Right cardiac atrium (tissue), 5 donors: ENCODE results near the gene WDR88. TPM values are rescaled to one million over a fixed set of nuclear protein-coding genes. Genes with fewer than 3 reads are reported as not detected.
"Not testable (repeated sequence)": the region's sequence is repeated elsewhere in the genome, so short reads cannot be mapped to it uniquely, and the experiment has no call there.

Experiments used
- ATAC-seq, 2 donors: fragments of 200-7000 bp; cut with Tn5 transposase; one replicate each; pipeline versions ENCODE4 v1.8.0 to v1.9.1; 2020; ENCODE audit warnings: moderate library complexity in 2 of 2, mild to moderate bottlenecking in 1 of 2
- DNase-seq, 3 donors: peaks; one replicate each; pipeline ENCODE4 v3.0.0-alpha.2; 2020
- H3K27ac ChIP-seq: one replicate; pipeline ENCODE4 v1.5.1; 2013; ENCODE audit warnings: mild to moderate bottlenecking, low read length, control low read depth, moderate library complexity
- H3K27me3 ChIP-seq: one replicate; pipeline ENCODE4 v1.6.1; 2013; ENCODE audit not compliant: control insufficient read depth, insufficient read depth
- H3K4me1 ChIP-seq: one replicate; pipeline ENCODE4 v1.6.1; 2013; ENCODE audit warnings: low read length; ENCODE audit not compliant: control insufficient read depth, insufficient read depth
- H3K4me3 ChIP-seq: one replicate; pipeline ENCODE4 v1.5.1; 2013; ENCODE audit warnings: low read length, control low read depth
- H3K9me3 ChIP-seq: one replicate; pipeline ENCODE4 v1.6.1; 2013; ENCODE audit warnings: low read length; ENCODE audit not compliant: control insufficient read depth
- WGBS: extraction: QIAGEN DNeasy Blood & Tissue Kit; methylation state at CpG from one replicate; pipeline ENCODE4 v1.1.7; 2013; 5-methylcytosine and 5-hydroxymethylcytosine counted together
- intact Hi-C, 4 donors: fragments of 100-400 bp; cut with DNase I; formaldehyde crosslinking; loops; one replicate each; pipeline versions ENCODE4 v1.11.0 to v1.14.0; 2022 to 2023
- polyA plus RNA-seq: library from polyadenylated mRNA; stranded (reverse); fragments of 200-250 nt; gene quantifications from one replicate; pipeline ENCODE4 v1.2.3, GENCODE V29; 2013
- total RNA-seq, 4 donors: library from RNA; stranded (reverse); fragmentation: NEBNext Ultra II Directional; extraction: Animal tissue kit (Norgen Biotek cat#: 25700); gene quantifications; one replicate each; pipeline ENCODE4 v1.2.1, GENCODE V29; 2021
- donor health status: healthy with polysubstance abuse.
- donor health status: DM: no; HTN: yes; CAD: no.
- donor health status: DM: no; HTN: no; CAD: no.
- donor health status: DM: no; HTN: yes; CAD: no; lungs with severe emphysema.
- donor health status: DM: yes; HTN: yes; CAD: no.

Gene WDR88
- total and polyA plus RNA-seq, 5 donors = not detected

GRCh38 chr19:33214596-33214995 is 82.7 kb downstream of the WDR88 start:
- H3K4me1 ChIP-seq = no peaks in the 10 kb centered on the region
- no peak overlapping the region for H3K27ac ChIP-seq
- 50% methylated on average over 6 of the region's 6 CpGs for WGBS
- no peak overlapping the region for H3K4me3 ChIP-seq
- ATAC-seq (no peak), DNase-seq (peak in 1 of 3 donors; percentile 4)
- H3K27me3 ChIP-seq = no peaks in the 10 kb centered on the region
- no peaks in the 10 kb centered on the region for H3K9me3 ChIP-seq
- intact Hi-C loops = no loop called here

DNA sequence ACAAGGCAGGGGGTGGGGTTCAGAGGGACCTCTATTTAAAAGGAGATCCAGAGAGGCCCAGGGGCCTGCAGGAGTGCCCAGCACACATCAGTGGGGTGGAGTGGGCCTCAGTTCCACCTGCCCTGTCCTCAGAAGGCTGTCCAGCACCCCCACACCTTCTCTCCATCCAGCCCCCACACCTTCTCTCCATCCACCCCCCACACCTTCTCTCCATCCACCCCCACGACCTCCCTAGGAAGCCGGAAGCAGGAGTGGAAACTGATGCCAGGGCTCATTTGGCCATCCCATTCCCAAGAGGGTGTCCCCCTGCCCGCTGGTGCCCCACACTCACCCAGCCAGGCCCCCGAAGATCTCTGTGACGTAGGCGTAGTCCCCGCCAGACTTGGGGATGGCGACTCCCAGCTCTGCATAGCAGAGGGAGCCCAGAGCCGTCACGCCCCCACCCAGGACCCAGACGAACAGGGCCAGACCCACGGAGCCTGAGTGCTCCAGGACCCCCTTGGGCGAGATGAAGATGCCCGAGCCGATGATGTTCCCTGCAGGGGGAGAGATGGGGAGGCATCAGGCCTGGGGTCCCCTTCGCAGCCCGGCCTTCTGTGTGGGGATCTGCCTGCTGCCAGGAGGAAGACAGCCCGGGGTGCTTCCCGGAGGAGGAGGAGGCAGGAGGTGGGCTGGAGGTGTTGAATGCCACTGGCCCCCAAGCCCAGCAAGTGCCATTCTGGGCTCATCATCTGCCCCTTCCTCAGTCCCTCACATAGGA is 83.7 kb downstream of the WDR88 start:
- intact Hi-C loops = no loop called here
- peak in 2 of 3 donors; percentile 28 to 55 for DNase-seq
- Histone ChIP-seq H3K27me3 (no peaks in the 10 kb centered on the region), H3K27ac (no peak overlapping the region), H3K9me3 (no peaks in the 10 kb centered on the region), H3K4me3 (no peak overlapping the region), H3K4me1 (no peaks in the 10 kb centered on the region)
- no peak for ATAC-seq
- 87% methylated on average over 19 of the region's 19 CpGs for WGBS

GRCh38 chr19:33216198-33216830 is 84.4 kb downstream of the WDR88 start:
- H3K27ac ChIP-seq = no peak overlapping the region
- no peak for ATAC-seq
- intact Hi-C loops = no loop called here
- H3K4me1 ChIP-seq = no peaks in the 10 kb centered on the region
- no peak overlapping the region for H3K4me3 ChIP-seq
- WGBS = 66% methylated on average over 12 of the region's 12 CpGs
- no peaks in the 10 kb centered on the region for H3K27me3 ChIP-seq
- peak in 2 of 3 donors; percentile 34 to 36 for DNase-seq
- H3K9me3 ChIP-seq = no peaks in the 10 kb centered on the region

DNA sequence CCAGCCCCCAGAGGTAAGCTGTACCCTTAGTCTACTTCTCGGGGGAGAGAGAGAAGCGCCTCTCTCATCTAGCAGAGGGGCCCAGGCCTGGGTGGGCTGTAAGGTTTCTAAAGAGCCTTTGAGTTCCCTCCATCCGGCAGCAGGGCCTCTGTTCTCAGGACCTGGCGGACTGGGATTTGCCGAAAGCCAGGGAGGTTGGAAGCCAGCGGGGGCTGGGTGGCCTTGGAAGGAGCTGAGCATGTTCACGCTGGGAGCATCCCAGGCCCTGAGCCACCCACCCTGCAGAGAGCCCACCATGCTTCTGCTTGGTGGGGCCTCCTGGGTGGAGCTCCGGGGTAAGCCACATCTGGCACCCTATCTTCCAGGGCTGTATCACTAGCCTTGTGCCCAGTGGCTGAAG is 86.0 kb downstream of the WDR88 start:
- intact Hi-C loops = no loop called here
- Histone ChIP-seq H3K4me1 (no peaks in the 10 kb centered on the region), H3K27ac (no peak overlapping the region), H3K9me3 (no peaks in the 10 kb centered on the region), H3K27me3 (no peaks in the 10 kb centered on the region), H3K4me3 (no peak overlapping the region)
- DNase-seq = peak in 1 of 3 donors; percentile 55
- WGBS = 80% methylated on average over 8 of the region's 8 CpGs
- no peak for ATAC-seq

GRCh38 chr19:33219261-33219815 is 87.4 kb downstream of the WDR88 start:
- intact Hi-C loops = no loop called here
- 54% methylated on average over 12 of the region's 12 CpGs for WGBS
- ATAC-seq = no peak
- Histone ChIP-seq H3K9me3 (no peaks in the 10 kb centered on the region), H3K4me3 (no peak overlapping the region), H3K27ac (no peak overlapping the region), H3K4me1 (no peaks in the 10 kb centered on the region), H3K27me3 (no peaks in the 10 kb centered on the region)
- peak in 2 of 3 donors; percentile 28 to 51 for DNase-seq

DNA sequence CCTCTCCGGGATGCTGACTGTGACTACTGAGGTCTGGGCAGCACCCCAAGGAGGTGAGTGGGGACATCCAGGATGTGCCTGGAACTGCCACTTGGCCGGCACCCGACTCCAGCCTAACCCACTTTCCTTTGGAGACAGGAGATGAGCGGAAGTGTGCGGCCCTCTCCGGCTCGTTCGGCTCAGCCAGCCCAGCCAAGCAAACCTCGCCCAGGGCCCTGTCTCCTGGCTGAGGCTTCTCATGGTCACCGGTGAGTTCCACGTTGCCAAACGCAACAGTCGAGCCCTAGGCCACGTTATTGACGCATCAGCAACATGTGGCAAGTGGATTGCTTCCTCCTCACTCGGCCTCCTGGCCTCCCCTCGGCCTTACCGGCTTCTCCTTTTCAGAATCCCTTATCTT is 88.2 kb downstream of the WDR88 start:
- Histone ChIP-seq H3K4me3 (no peak overlapping the region), H3K27ac (no peak overlapping the region), H3K9me3 (no peaks in the 10 kb centered on the region), H3K4me1 (no peaks in the 10 kb centered on the region), H3K27me3 (no peaks in the 10 kb centered on the region)
- WGBS = 86% methylated on average over 18 of the region's 18 CpGs
- DNase-seq (peak in 2 of 3 donors; percentile 16 to 19), ATAC-seq (no peak)
- intact Hi-C loops = no loop called here

GRCh38 chr19:33220735-33221134 is 88.8 kb downstream of the WDR88 start:
- no peaks in the 10 kb centered on the region for H3K9me3 ChIP-seq
- intact Hi-C loops = no loop called here
- no peaks in the 10 kb centered on the region for H3K4me1 ChIP-seq
- ATAC-seq (no peak), DNase-seq (peak in 2 of 3 donors; percentile 12 to 19)
- H3K27me3 ChIP-seq = no peaks in the 10 kb centered on the region
- WGBS = 81% methylated on average over 9 of the region's 9 CpGs
- no peak overlapping the region for H3K4me3 ChIP-seq
- no peak overlapping the region for H3K27ac ChIP-seq

DNA sequence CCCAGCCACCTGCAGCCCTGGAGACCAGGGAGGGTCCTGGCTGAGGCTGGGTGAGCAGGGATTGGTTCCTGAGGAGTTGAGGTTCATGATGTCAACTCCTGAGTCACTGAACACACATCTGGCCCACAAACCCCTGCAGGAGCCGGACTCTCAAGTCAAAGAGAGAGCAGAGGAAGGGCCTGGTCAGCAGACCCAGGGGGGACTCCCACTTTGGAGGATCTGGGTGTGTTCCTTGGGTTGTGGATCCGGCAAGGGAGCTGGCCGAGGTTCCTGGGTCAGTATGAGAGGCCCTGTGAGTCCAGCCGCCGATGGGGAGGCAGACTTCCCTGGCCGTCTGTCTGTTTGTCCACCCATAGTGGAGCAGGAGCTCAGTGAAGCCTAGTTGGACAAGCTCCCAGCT is 89.7 kb downstream of the WDR88 start:
- H3K27me3 ChIP-seq = no peaks in the 10 kb centered on the region
- 62% methylated on average over 6 of the region's 6 CpGs for WGBS
- H3K4me3 ChIP-seq = no peak overlapping the region
- no peak overlapping the region for H3K27ac ChIP-seq
- H3K4me1 ChIP-seq = no peaks in the 10 kb centered on the region
- H3K9me3 ChIP-seq = no peaks in the 10 kb centered on the region
- ATAC-seq (no peak), DNase-seq (peak in 2 of 3 donors; percentile 6 to 25)
- intact Hi-C loops = no loop called here

- WGBS = 88% methylated on average over 2 of the region's 2 CpGs
- H3K4me1 ChIP-seq, H3K27me3 ChIP-seq, ATAC-seq, intact Hi-C loops, DNase-seq, H3K9me3 ChIP-seq, H3K27ac ChIP-seq, H3K4me3 ChIP-seq: not testable (repeated sequence)
Observed at GRCh38 chr19:33222255-33222654, 90.3 kb downstream of the WDR88 start.

GRCh38 chr19:33224694-33225457 is 93.0 kb downstream of the WDR88 start:
- intact Hi-C loops = no loop called here
- Histone ChIP-seq H3K9me3 (peaks cover 5% of the 10 kb centered on the region), H3K4me3 (no peak overlapping the region), H3K27ac (no peak overlapping the region), H3K27me3 (no peaks in the 10 kb centered on the region), H3K4me1 (no peaks in the 10 kb centered on the region)
- DNase-seq = peak in 2 of 3 donors; percentile 13 to 36
- 50% methylated on average over 18 of the region's 18 CpGs for WGBS
- ATAC-seq = no peak
